PC-3 (cell line): ENCODE results near the gene TIMM29. TPM values are rescaled to one million over a fixed set of nuclear protein-coding genes. Genes with fewer than 3 reads are reported as not detected.

Experiments
- ATAC-seq: fragments of 200-7000 bp; cut with Tn5 transposase; 2 replicates; pipeline ENCODE4 v1.9.1; 2020; ENCODE audit warnings: mild to moderate bottlenecking, moderate library complexity
- BruUV-seq: library from RNA; stranded (reverse); fragments of 400-500 nt; replicated peaks from 2 replicates; lab custom pipeline; 2021; lab: Mats Ljungman, UMichigan
- CTCF ChIA-PET: fragments of 300-600 bp; sonication (Branson Sonifier 250); formaldehyde crosslinking; loops from one replicate; lab custom pipeline; 2022; ENCODE audit warnings: antibody characterized with exemption; lab: Charles Lee
- POLR2A ChIA-PET: fragments of 300-600 bp; sonication (Branson Sonifier 250); formaldehyde crosslinking; loops from one replicate; lab custom pipeline; 2022; ENCODE audit warnings: antibody characterized with exemption; ENCODE audit not compliant: unreplicated experiment; lab: Charles Lee
- DNase-seq: peaks from one replicate; pipeline ENCODE4 v3.0.0-alpha.2; 2015
- H2AFZ ChIP-seq: fragments of 300-600 bp; sonication (generic); 2 replicates; pipeline ENCODE4 v1.6.0; 2016; ENCODE audit warnings: antibody characterized with exemption, low read length
- H3F3A ChIP-seq: fragments of 300-600 bp; sonication (generic); one replicate; pipeline ENCODE4 v1.6.0; 2017; ENCODE audit warnings: antibody characterized with exemption, low read length, control low read depth, mild to moderate bottlenecking; ENCODE audit not compliant: unreplicated experiment
- H3K27ac ChIP-seq: fragments of 300-600 bp; sonication (generic); 2 replicates; pipeline ENCODE4 v1.5.1; 2016; ENCODE audit warnings: mild to moderate bottlenecking, low read length
- H3K27me3 ChIP-seq: fragments of 300-600 bp; sonication (generic); 2 replicates; pipeline ENCODE4 v1.6.1; 2016; ENCODE audit warnings: low read length, mixed read lengths
- H3K36me3 ChIP-seq: fragments of 300-600 bp; sonication (generic); 2 replicates; pipeline ENCODE4 v1.6.1; 2016; ENCODE audit warnings: low read depth, mixed run types, low read length, mixed read lengths
- H3K4me1 ChIP-seq: fragments of 300-600 bp; sonication (generic); 2 replicates; pipeline ENCODE4 v1.5.1; 2016; ENCODE audit warnings: low read length; ENCODE audit not compliant: insufficient read depth
- H3K4me2 ChIP-seq: fragments of 300-600 bp; sonication (generic); 2 replicates; pipeline ENCODE4 v1.6.0; 2016; ENCODE audit warnings: low read length
- H3K4me3 ChIP-seq: fragments of 300-600 bp; sonication (generic); 2 replicates; pipeline ENCODE4 v1.5.1; 2016; ENCODE audit warnings: mild to moderate bottlenecking, low read length, mixed read lengths
- H3K79me2 ChIP-seq: fragments of 300-600 bp; sonication (generic); 2 replicates; pipeline ENCODE4 v1.6.1; 2017; ENCODE audit warnings: low read length, mixed read lengths
- H3K9ac ChIP-seq: fragments of 300-600 bp; sonication (generic); 2 replicates; pipeline ENCODE4 v1.6.0; 2016; ENCODE audit warnings: mild to moderate bottlenecking, low read length
- H3K9me2 ChIP-seq: fragments of 300-600 bp; sonication (generic); replicated peaks from 2 replicates; pipeline ENCODE4 v1.6.1; 2016; ENCODE audit warnings: mixed run types, low read length, mixed read lengths
- H3K9me3 ChIP-seq: fragments of 300-600 bp; sonication (generic); 2 replicates; pipeline ENCODE4 v1.6.1; 2016; ENCODE audit warnings: low read length, mixed read lengths
- H4K20me1 ChIP-seq: fragments of 300-600 bp; sonication (generic); 2 replicates; pipeline ENCODE4 v1.6.1; 2016; ENCODE audit warnings: low read length, mixed read lengths
- EZH2 ChIP-seq: fragments of 300-600 bp; sonication (generic); IDR thresholded peaks from one replicate; pipeline ENCODE4 v1.6.1; 2017; ENCODE audit warnings: antibody characterized with exemption, mild to moderate bottlenecking, low read length; ENCODE audit not compliant: unreplicated experiment
- EZH2phosphoT487 ChIP-seq: fragments of 300-600 bp; sonication (generic); IDR thresholded peaks from 2 replicates; pipeline ENCODE4 v1.6.1; 2018; ENCODE audit warnings: mild to moderate bottlenecking, antibody characterized with exemption, low read length, borderline replicate concordance
- intact Hi-C: fragments of 100-400 bp; cut with micrococcal nuclease; formaldehyde crosslinking; loops from 2 replicates; pipeline ENCODE4 v1.9.0; 2023
- total RNA-seq: library from RNA; depleted of rRNA; stranded (reverse); fragments of >200 nt; gene quantifications from 2 replicates; pipeline ENCODE4 v1.2.3, GENCODE V29; 2014
- TF ChIP-seq, protein P1 (sequence below): fragments of 300-600 bp; sonication (generic); conservative IDR thresholded peaks from 2 replicates; pipeline ENCODE4 v1.5.1; 2017; ENCODE audit warnings: antibody characterized with exemption, low read depth, mild to moderate bottlenecking, low read length

TIMM29 gene
- total RNA-seq, 1 experiment from 2014 or later, result 60.7 TPM

DNA sequence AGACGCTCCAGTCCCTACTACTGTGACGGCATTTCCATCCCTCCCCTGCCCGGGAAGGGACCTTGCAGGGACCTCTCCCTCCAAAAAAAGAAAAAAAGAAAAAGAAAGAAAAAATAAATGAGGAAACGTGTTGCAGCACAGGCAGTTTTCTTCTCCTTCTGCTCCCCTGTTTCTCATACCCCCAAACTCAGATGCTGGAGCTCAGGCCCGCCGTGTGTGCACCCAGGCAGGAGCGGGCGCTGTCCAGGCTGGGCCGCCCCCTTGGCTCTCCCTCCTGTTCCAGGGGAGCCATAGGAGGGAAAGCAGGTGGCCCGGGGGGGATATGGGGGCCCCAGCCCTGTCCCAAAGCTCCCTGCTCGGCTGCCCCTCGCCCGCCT lies 6.0 kb upstream of the TIMM29 start:
- DNase-seq (no peak), ATAC-seq (no peak)
- no peaks in the 10 kb centered on the region for H3K9me3 ChIP-seq
- no peaks in the 10 kb centered on the region for H3F3A ChIP-seq
- no TSS peak for BruUV-seq
- no peaks in the 10 kb centered on the region for H3K9me2 ChIP-seq
- H3K9ac ChIP-seq, result no peak overlapping the region
- no peak overlapping the region for H3K27ac ChIP-seq
- no peak overlapping the region for H3K4me3 ChIP-seq
- TF ChIP-seq, protein P1, sequence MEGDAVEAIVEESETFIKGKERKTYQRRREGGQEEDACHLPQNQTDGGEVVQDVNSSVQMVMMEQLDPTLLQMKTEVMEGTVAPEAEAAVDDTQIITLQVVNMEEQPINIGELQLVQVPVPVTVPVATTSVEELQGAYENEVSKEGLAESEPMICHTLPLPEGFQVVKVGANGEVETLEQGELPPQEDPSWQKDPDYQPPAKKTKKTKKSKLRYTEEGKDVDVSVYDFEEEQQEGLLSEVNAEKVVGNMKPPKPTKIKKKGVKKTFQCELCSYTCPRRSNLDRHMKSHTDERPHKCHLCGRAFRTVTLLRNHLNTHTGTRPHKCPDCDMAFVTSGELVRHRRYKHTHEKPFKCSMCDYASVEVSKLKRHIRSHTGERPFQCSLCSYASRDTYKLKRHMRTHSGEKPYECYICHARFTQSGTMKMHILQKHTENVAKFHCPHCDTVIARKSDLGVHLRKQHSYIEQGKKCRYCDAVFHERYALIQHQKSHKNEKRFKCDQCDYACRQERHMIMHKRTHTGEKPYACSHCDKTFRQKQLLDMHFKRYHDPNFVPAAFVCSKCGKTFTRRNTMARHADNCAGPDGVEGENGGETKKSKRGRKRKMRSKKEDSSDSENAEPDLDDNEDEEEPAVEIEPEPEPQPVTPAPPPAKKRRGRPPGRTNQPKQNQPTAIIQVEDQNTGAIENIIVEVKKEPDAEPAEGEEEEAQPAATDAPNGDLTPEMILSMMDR, result no peak
- TF ChIP-seq EZH2 (no peak), EZH2phosphoT487 (no peak)
- H3K36me3 ChIP-seq, result peaks cover 25% of the 10 kb centered on the region; the same call in 1 of the 2 replicates
- intact Hi-C loops, result no loop called here
- peaks cover 8% of the 10 kb centered on the region for H3K4me1 ChIP-seq
- H4K20me1 ChIP-seq, result no peaks in the 10 kb centered on the region
- POLR2A ChIA-PET, result no interaction called here
- no peak overlapping the region for H2AFZ ChIP-seq
- no peak overlapping the region for H3K4me2 ChIP-seq
- CTCF ChIA-PET, result no interaction called here
- no peaks in the 10 kb centered on the region for H3K27me3 ChIP-seq
- peaks cover 9% of the 10 kb centered on the region for H3K79me2 ChIP-seq

DNA sequence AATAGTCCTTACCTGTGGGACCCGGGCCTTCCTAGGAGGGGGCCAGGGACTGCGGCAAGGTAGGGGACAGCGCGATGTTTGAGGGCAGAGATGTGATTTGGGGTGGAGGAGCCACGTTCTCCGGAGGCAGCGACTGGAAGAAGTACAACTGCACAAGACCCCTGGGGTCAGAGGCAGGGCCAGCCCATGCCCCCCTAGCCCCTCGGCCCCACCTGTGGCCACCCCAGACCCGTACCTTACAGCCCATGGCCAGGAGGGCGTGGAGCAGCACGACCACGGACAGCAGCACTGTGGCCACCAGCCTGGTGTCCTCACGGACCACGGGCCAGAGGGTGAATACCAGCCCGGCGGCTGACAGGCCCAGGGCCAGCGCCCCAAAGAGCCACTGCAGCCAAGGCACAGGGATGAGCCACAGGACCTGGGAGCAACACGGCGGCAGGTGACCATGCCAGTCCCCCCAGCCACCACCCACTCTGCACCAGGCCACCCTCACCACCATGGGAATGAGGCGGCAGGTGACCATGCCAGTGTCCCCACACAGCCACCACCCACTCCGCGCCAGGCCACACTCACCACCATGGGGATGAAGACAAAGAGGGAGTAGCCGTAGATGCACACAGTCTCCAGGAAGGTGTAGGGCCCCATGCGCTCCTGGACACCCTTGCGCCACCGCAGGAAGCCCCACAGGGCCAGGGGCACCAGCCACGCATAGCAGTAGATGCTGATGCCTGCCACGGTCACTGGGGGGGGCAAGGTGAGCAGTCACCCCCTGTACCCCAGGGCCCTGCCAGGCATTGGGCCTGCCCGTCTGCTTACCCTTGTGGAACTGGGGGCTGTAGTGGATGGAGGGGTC lies 5.1 kb upstream of the TIMM29 start:
- no peaks in the 10 kb centered on the region for H3F3A ChIP-seq
- TF ChIP-seq EZH2, result no peak
- TF ChIP-seq, protein P1, result no peak
- TF ChIP-seq EZH2phosphoT487, result no peak
- intact Hi-C loops, result no loop called here
- H3K36me3 ChIP-seq, result peaks cover 25% of the 10 kb centered on the region; the same call in 1 of the 2 replicates
- no TSS peak for BruUV-seq
- H3K79me2 ChIP-seq, result peaks cover 16% of the 10 kb centered on the region
- DNase-seq (no peak), ATAC-seq (no peak)
- CTCF ChIA-PET, result no interaction called here
- POLR2A ChIA-PET, result no interaction called here
- H3K9ac ChIP-seq, result no peak overlapping the region
- H3K9me2 ChIP-seq, result no peaks in the 10 kb centered on the region
- H3K9me3 ChIP-seq, result no peaks in the 10 kb centered on the region
- no peak overlapping the region for H3K4me2 ChIP-seq
- peaks cover 10% of the 10 kb centered on the region for H3K4me1 ChIP-seq
- no peaks in the 10 kb centered on the region for H3K27me3 ChIP-seq
- H3K27ac ChIP-seq, result no peak overlapping the region
- H2AFZ ChIP-seq, result no peak overlapping the region
- no peak overlapping the region for H3K4me3 ChIP-seq
- no peaks in the 10 kb centered on the region for H4K20me1 ChIP-seq

- no peak overlapping the region for H3K4me2 ChIP-seq
- H3K79me2 ChIP-seq, result peaks cover 25% of the 10 kb centered on the region
- no TSS peak for BruUV-seq
- ChIA-PET POLR2A (no interaction called here), CTCF (no interaction called here)
- peaks cover 22% of the 10 kb centered on the region; the same call in 1 of the 2 replicates for H3K36me3 ChIP-seq
- no peaks in the 10 kb centered on the region for H3F3A ChIP-seq
- TF ChIP-seq EZH2 (no peak), EZH2phosphoT487 (no peak)
- TF ChIP-seq, protein P1, result no peak
- H3K9me3 ChIP-seq, result no peaks in the 10 kb centered on the region
- H3K9ac ChIP-seq, result no peak overlapping the region
- H3K27me3 ChIP-seq, result no peaks in the 10 kb centered on the region
- ATAC-seq (no peak), DNase-seq (no peak)
- intact Hi-C loops, result no loop called here
- no peak overlapping the region for H3K4me3 ChIP-seq
- H4K20me1 ChIP-seq, result peaks cover 4% of the 10 kb centered on the region; the same call in 1 of the 2 replicates
- H3K4me1 ChIP-seq, result peaks cover 12% of the 10 kb centered on the region
- H2AFZ ChIP-seq, result no peak overlapping the region
- no peaks in the 10 kb centered on the region for H3K9me2 ChIP-seq
- no peak overlapping the region for H3K27ac ChIP-seq
Measured at GRCh38 chr19:10924597-10924996, 4.0 kb upstream of the TIMM29 start.
